HepG2 (cell line): ENCODE results near the gene CCDC142. TPM values are rescaled to one million over a fixed set of nuclear protein-coding genes. Genes with fewer than 3 reads are reported as not detected.

Experiments
- ARID2 ChIP-seq: sonication (generic); formaldehyde crosslinking; IDR thresholded peaks from 2 replicates; pipeline ENCODE4 v1.8.1; 2022; ENCODE audit warnings: mild to moderate bottlenecking, missing genetic modification reagents, borderline replicate concordance
- ATF4 ChIP-seq, 2 experiments: fragments of 450-650 bp in 1 of 2; sonication (generic) in 1 of 2; formaldehyde crosslinking; IDR thresholded peaks; 2 replicates each; pipeline versions ENCODE4 v1.5.0 to v1.8.0; 2020 to 2022; ENCODE audit warnings: mild to moderate bottlenecking in 1 of 2, missing genetic modification reagents in 1 of 2
- DPF2 ChIP-seq: sonication (generic); formaldehyde crosslinking; IDR thresholded peaks from 2 replicates; pipeline ENCODE4 v1.4.0; 2020; ENCODE audit warnings: mild to moderate bottlenecking, low read depth, missing genetic modification reagents, borderline replicate concordance
- FOXO4 ChIP-seq: sonication (generic); formaldehyde crosslinking; conservative IDR thresholded peaks from 2 replicates; pipeline ENCODE4 v1.8.1; 2023; ENCODE audit warnings: missing genetic modification reagents
- HNF1A ChIP-seq, 2 experiments: sonication (generic) in 1 of 2; formaldehyde crosslinking in 1 of 2; IDR thresholded peaks; 2 replicates each; pipeline versions ENCODE4 v1.4.0 to v1.6.1; 2016 to 2020; ENCODE audit warnings: borderline replicate concordance in 1 of 2, low read depth in 1 of 2, mild to moderate bottlenecking in 1 of 2, missing genetic modification reagents in 1 of 2
- NFE2 ChIP-seq: sonication (generic); formaldehyde crosslinking; IDR thresholded peaks from 2 replicates; pipeline ENCODE4 v1.4.0; 2020; ENCODE audit warnings: missing genetic modification reagents
- NR3C1 ChIP-seq: sonication (generic); formaldehyde crosslinking; IDR thresholded peaks from 2 replicates; pipeline ENCODE4 v1.4.0; 2020; ENCODE audit warnings: missing genetic modification reagents
- SOX6 ChIP-seq, 2 experiments: fragments of 450-650 bp in 1 of 2; sonication (generic) in 1 of 2; formaldehyde crosslinking in 1 of 2; IDR thresholded peaks; 2 replicates each; pipeline versions ENCODE4 v1.4.0 to v1.6.1; 2017 to 2020; ENCODE audit warnings: antibody characterized with exemption in 1 of 2, mild to moderate bottlenecking in 1 of 2, missing genetic modification reagents in 1 of 2
- ZBTB20 ChIP-seq: sonication (generic); formaldehyde crosslinking; IDR thresholded peaks from 2 replicates; pipeline ENCODE4 v1.8.1; 2023; ENCODE audit warnings: missing genetic modification reagents, low read depth, mild to moderate bottlenecking, borderline replicate concordance
- ZNF781 ChIP-seq: sonication (generic); formaldehyde crosslinking; IDR thresholded peaks from 2 replicates; pipeline ENCODE4 v1.5.1; 2020; ENCODE audit warnings: borderline replicate concordance, mild to moderate bottlenecking, missing genetic modification reagents; ENCODE audit errors: not compliant biosample characterization
- ZNF839 ChIP-seq: sonication (generic); formaldehyde crosslinking; IDR thresholded peaks from 2 replicates; pipeline ENCODE4 v1.4.0; 2020; ENCODE audit warnings: missing genetic modification reagents, mild to moderate bottlenecking, borderline replicate concordance
- ZNF841 ChIP-seq: sonication (generic); formaldehyde crosslinking; IDR thresholded peaks from 2 replicates; pipeline ENCODE4 v1.8.1; 2023; ENCODE audit warnings: missing genetic modification reagents, borderline replicate concordance
- ZSCAN9 ChIP-seq: IDR thresholded peaks from 2 replicates; pipeline ENCODE4 v1.6.1; 2016; ENCODE audit warnings: borderline replicate concordance
- polyA plus RNA-seq, 8 experiments: library from polyadenylated mRNA; depleted of rRNA in 3 of 8; stranded (reverse) in 7 of 8; unstranded in 1 of 8; fragments of >200 nt; fragmentation: Illumina TruSeq in 4 of 8; extraction: Trizol in 4 of 8; gene quantifications; 2 replicates each; pipeline versions ENCODE4 v1.2.1 to v1.2.3, GENCODE V29; 2011 to 2016; ENCODE audit warnings: low read depth in 4 of 8, missing spikeins in 1 of 8, mixed read lengths in 1 of 8; ENCODE audit not compliant: insufficient read depth in 1 of 8
- total RNA-seq, 5 experiments: library from RNA; depleted of rRNA; stranded (reverse); fragments of >200 nt; fragmentation: Illumina TruSeq; extraction: Trizol; gene quantifications; 2 replicates each; pipeline ENCODE4 v1.2.3, GENCODE V29; 2016; ENCODE audit warnings: low read depth in 1 of 5
- TF ChIP-seq, protein P1 (sequence below): sonication (generic); formaldehyde crosslinking; IDR thresholded peaks from 2 replicates; pipeline ENCODE4 v1.8.0; 2022; ENCODE audit warnings: mild to moderate bottlenecking, missing genetic modification reagents; ENCODE audit not compliant: insufficient replicate concordance
- TF ChIP-seq, protein P2 (sequence below): sonication (generic); formaldehyde crosslinking; IDR thresholded peaks from 2 replicates; pipeline ENCODE4 v1.8.0; 2022; ENCODE audit warnings: mild to moderate bottlenecking, missing genetic modification reagents, borderline replicate concordance

Gene CCDC142
- total and polyA plus RNA-seq, 2 of the 13 experiments (the other 11 are each of a cell fraction or from before 2014, with no cell fraction given), result 14.7 to 30.4 TPM

DNA sequence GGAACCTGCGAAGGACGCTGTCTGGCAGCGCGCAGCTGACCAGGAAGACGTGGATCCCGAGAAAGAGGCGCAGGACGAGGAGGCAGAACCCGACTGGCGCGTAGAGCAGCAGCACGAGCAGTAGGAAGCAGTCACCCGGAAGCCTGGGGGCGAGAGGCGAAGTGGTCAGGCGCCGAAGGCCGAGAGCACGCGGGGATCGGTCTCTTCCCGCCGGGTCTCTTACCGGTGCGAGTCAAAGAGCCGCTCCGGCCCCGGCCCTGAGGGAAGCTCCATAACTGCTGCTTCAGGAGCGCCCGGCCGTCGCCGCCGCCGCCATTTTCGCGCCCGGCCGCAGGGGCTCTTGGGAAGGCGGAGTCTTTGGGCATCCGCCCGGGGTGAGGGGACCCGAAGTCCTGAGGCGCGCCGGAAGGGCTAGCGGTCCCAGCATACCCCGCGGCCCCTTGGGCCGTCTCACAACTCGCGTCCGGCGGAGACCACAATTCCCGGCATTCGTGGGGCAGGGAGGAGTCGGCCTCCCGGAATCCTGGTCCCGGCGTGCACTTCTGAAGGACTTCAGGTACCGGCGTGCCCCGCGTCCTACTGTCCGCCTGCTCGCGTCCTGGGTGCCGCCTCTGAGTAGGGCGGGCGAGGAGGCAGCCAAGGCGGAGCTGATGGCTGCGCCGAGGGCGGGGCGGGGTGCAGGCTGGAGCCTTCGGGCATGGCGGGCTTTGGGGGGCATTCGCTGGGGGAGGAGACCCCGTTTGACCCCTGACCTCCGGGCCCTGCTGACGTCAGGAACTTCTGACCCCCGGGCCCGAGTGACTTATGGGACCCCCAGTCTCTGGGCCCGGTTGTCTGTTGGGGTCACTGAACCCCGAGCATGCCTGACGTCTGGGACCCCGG, 46.8 kb upstream of the CCDC142 start, which contains the start of the genes AUP1 and HTRA2 (continued):
- 0 out of 2 replicates have a peak, but pooled peaks have one; percentile 9 for TF ChIP-seq NFE2 (CRISPR knock-in tag)
- TF ChIP-seq, protein P1, sequence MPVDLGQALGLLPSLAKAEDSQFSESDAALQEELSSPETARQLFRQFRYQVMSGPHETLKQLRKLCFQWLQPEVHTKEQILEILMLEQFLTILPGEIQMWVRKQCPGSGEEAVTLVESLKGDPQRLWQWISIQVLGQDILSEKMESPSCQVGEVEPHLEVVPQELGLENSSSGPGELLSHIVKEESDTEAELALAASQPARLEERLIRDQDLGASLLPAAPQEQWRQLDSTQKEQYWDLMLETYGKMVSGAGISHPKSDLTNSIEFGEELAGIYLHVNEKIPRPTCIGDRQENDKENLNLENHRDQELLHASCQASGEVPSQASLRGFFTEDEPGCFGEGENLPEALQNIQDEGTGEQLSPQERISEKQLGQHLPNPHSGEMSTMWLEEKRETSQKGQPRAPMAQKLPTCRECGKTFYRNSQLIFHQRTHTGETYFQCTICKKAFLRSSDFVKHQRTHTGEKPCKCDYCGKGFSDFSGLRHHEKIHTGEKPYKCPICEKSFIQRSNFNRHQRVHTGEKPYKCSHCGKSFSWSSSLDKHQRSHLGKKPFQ (CRISPR knock-in tag), result peak; percentile 18
- TF ChIP-seq ZBTB20 (CRISPR knock-in tag), result peak; percentile 77; the same call in 1 of the 2 replicates
- peak; percentile 44 for TF ChIP-seq ZNF781 (CRISPR knock-in tag)
- TF ChIP-seq ARID2 (CRISPR knock-in tag), result peak; percentile 71; the same call in 1 of the 2 replicates
- no peak for TF ChIP-seq SOX6 (IDR thresholded peaks at IDR 0.05)
- TF ChIP-seq SOX6 (CRISPR knock-in tag; IDR thresholded peaks at IDR 0.05), result peak; percentile 82
- TF ChIP-seq HNF1A (IDR thresholded peaks at IDR 0.05; ENCODE audit: low read depth), result no peak
- peak; percentile 81; the same call in 1 of the 2 replicates for TF ChIP-seq HNF1A (CRISPR knock-in tag; IDR thresholded peaks at IDR 0.05; ENCODE audit: borderline replicate concordance)
- 0 out of 2 replicates have a peak, but pooled peaks have one; percentile 33 for TF ChIP-seq DPF2 (CRISPR knock-in tag)
- peak; percentile 18; the same call in 1 of the 2 replicates for TF ChIP-seq ZNF839 (CRISPR knock-in tag)
- no peak for TF ChIP-seq ZNF841 (CRISPR knock-in tag)
- TF ChIP-seq ZSCAN9 (CRISPR knock-in tag), result peak; percentile 51; the same call in 1 of the 2 replicates
- no peak; a peak in 1 of 4 replicates for TF ChIP-seq ATF4 (CRISPR knock-in tag; IDR thresholded peaks at IDR 0.05)
- no peak for TF ChIP-seq FOXO4 (CRISPR knock-in tag)
- no peak for TF ChIP-seq NR3C1
- TF ChIP-seq, protein P2, sequence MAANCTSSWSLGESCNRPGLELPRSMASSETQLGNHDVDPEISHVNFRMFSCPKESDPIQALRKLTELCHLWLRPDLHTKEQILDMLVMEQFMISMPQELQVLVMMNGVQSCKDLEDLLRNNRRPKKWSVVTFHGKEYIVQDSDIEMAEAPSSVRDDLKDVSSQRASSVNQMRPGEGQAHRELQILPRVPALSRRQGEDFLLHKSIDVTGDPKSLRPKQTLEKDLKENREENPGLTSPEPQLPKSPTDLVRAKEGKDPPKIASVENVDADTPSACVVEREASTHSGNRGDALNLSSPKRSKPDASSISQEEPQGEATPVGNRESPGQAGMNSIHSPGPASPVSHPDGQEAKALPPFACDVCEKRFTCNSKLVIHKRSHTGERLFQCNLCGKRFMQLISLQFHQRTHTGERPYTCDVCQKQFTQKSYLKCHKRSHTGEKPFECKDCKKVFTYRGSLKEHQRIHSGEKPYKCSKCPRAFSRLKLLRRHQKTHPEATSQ (CRISPR knock-in tag), result no peak; the same call in 1 of the 2 replicates
